HEK293 (cell line): ENCODE data around the gene NINL.

Experiments used
- CTCF ChIA-PET: fragments of 350-600 bp; formaldehyde crosslinking; extraction: SDS; loops from one replicate; lab custom pipeline; 2021; ENCODE audit warnings: antibody characterized with exemption; lab: Yijun Ruan, JAX
- POLR2A ChIA-PET: fragments of 300-600 bp; formaldehyde crosslinking; extraction: SDS; loops from one replicate; lab custom pipeline; 2020; ENCODE audit warnings: antibody characterized with exemption, inconsistent platforms; lab: Yijun Ruan, JAX
- H3K27ac ChIP-seq: fragments of 200-500 bp; sonication (Bioruptor generic); 2 replicates; pipeline ENCODE4 v1.5.1; 2014; ENCODE audit warnings: low read depth, low read length, control low read depth, inconsistent platforms; ENCODE audit errors: extremely low read depth
- H3K36me3 ChIP-seq, 2 experiments: fragments of 200-500 bp in 1 of 2; sonication (Bioruptor generic) in 1 of 2; 1 replicate in 1 of 2; 2 replicates in 1 of 2; pipeline ENCODE4 v1.5.1; 2014 to 2017; ENCODE audit warnings: inconsistent platforms in 2 of 2, low read length in 2 of 2; ENCODE audit not compliant: control insufficient read depth in 2 of 2, insufficient read depth in 1 of 2
- H3K4me1 ChIP-seq: fragments of 200-500 bp; sonication (Bioruptor generic); 2 replicates; pipeline ENCODE4 v1.5.1; 2014; ENCODE audit warnings: mild to moderate bottlenecking, low read length, inconsistent platforms; ENCODE audit not compliant: control insufficient read depth, insufficient read depth
- H3K4me3 ChIP-seq: 2 replicates; pipeline ENCODE4 v1.5.1; 2011; ENCODE audit warnings: low read depth, mild to moderate bottlenecking, control low read depth, low read length, moderate library complexity
- H3K9me3 ChIP-seq: fragments of 200-500 bp; sonication (Bioruptor generic); 2 replicates; pipeline ENCODE4 v1.5.1; 2014; ENCODE audit warnings: low read depth, low read length, inconsistent platforms; ENCODE audit not compliant: control insufficient read depth, insufficient read depth
- BCL11B ChIP-seq: fragments of 450-650 bp; formaldehyde crosslinking; IDR thresholded peaks from 2 replicates; pipeline ENCODE4 v1.5.1; 2016; ENCODE audit warnings: low read depth, missing biosample characterization, missing genetic modification characterization
- ELK4 ChIP-seq: IDR thresholded peaks from 2 replicates; pipeline ENCODE4 v1.6.1; 2011; ENCODE audit warnings: mild to moderate bottlenecking, low read depth, low read length, borderline replicate concordance
- KLF1 ChIP-seq: fragments of 450-650 bp; formaldehyde crosslinking; IDR thresholded peaks from 2 replicates; pipeline ENCODE4 v1.5.1; 2016; ENCODE audit warnings: missing biosample characterization, missing genetic modification characterization
- KLF17 ChIP-seq: fragments of 450-650 bp; formaldehyde crosslinking; IDR thresholded peaks from 2 replicates; pipeline ENCODE4 v1.5.1; 2016; ENCODE audit warnings: missing biosample characterization, missing genetic modification characterization
- PRDM10 ChIP-seq: fragments of 450-650 bp; formaldehyde crosslinking; IDR thresholded peaks from 2 replicates; pipeline ENCODE4 v1.5.1; 2016; ENCODE audit warnings: missing biosample characterization, missing genetic modification characterization
- YY2 ChIP-seq: fragments of 450-650 bp; formaldehyde crosslinking; IDR thresholded peaks from 2 replicates; pipeline ENCODE4 v1.5.1; 2016; ENCODE audit warnings: missing biosample characterization, missing genetic modification characterization
- ZBTB26 ChIP-seq: fragments of 450-650 bp; formaldehyde crosslinking; optimal IDR thresholded peaks from 2 replicates; pipeline ENCODE3; 2016; ENCODE audit warnings: missing biosample characterization, mild to moderate bottlenecking, missing genetic modification characterization
- ZNF23 ChIP-seq: fragments of 450-650 bp; formaldehyde crosslinking; IDR thresholded peaks from 2 replicates; pipeline ENCODE4 v1.5.1; 2016; ENCODE audit warnings: missing biosample characterization, missing genetic modification characterization, borderline replicate concordance
- ZNF324 ChIP-seq: fragments of 450-650 bp; formaldehyde crosslinking; IDR thresholded peaks from 2 replicates; pipeline ENCODE4 v1.5.1; 2016; ENCODE audit warnings: missing biosample characterization, missing genetic modification characterization
- ZNF366 ChIP-seq: fragments of 450-650 bp; formaldehyde crosslinking; conservative IDR thresholded peaks from 2 replicates; pipeline ENCODE4 v1.5.1; 2016; ENCODE audit warnings: missing biosample characterization, missing genetic modification characterization
- ZNF529 ChIP-seq: fragments of 450-650 bp; formaldehyde crosslinking; IDR thresholded peaks from 2 replicates; pipeline ENCODE4 v1.5.1; 2017; ENCODE audit warnings: missing genetic modification characterization, missing biosample characterization; ENCODE audit not compliant: insufficient replicate concordance
- ZNF544 ChIP-seq: fragments of 450-650 bp; formaldehyde crosslinking; IDR thresholded peaks from 2 replicates; pipeline ENCODE4 v1.5.0; 2017; ENCODE audit warnings: missing biosample characterization, missing genetic modification characterization
- ZNF585B ChIP-seq: fragments of 450-650 bp; formaldehyde crosslinking; IDR thresholded peaks from 2 replicates; pipeline ENCODE4 v1.5.1; 2016; ENCODE audit warnings: missing biosample characterization, missing genetic modification characterization
- ZNF624 ChIP-seq: fragments of 450-650 bp; formaldehyde crosslinking; IDR thresholded peaks from 2 replicates; pipeline ENCODE4 v1.5.1; 2017; ENCODE audit warnings: missing biosample characterization, missing genetic modification characterization
- ZNF670 ChIP-seq: fragments of 450-650 bp; formaldehyde crosslinking; IDR thresholded peaks from 2 replicates; pipeline ENCODE4 v1.5.1; 2016; ENCODE audit warnings: missing biosample characterization, missing genetic modification characterization, low read depth
- ZNF677 ChIP-seq: fragments of 450-650 bp; IDR thresholded peaks from 2 replicates; pipeline ENCODE4 v1.5.0; 2018; ENCODE audit warnings: missing biosample characterization, mild to moderate bottlenecking, missing genetic modification characterization, moderate library complexity
- ZNF777 ChIP-seq: fragments of 450-650 bp; formaldehyde crosslinking; IDR thresholded peaks from 2 replicates; pipeline ENCODE4 v1.5.1; 2017; ENCODE audit warnings: missing biosample characterization, missing genetic modification characterization, borderline replicate concordance
- ZNF830 ChIP-seq: fragments of 450-650 bp; IDR thresholded peaks from 2 replicates; pipeline ENCODE4 v1.5.0; 2018; ENCODE audit warnings: missing biosample characterization, missing genetic modification characterization, low read depth, mild to moderate bottlenecking, moderate library complexity

The NINL gene

GRCh38 chr20:25459111-25459830 lies 126.1 kb downstream of the NINL start:
- H3K9me3 ChIP-seq: no peaks in the 10 kb centered on the region
- H3K27ac ChIP-seq: no peak overlapping the region
- POLR2A ChIA-PET: no interaction called here
- no peak for TF ChIP-seq BCL11B (tag by site-specific recombination)
- no peak for TF ChIP-seq KLF1
- TF ChIP-seq ZNF777 (tag by site-specific recombination): no peak
- TF ChIP-seq ZNF677 (tag by site-specific recombination): no peak
- no peak for TF ChIP-seq ZNF324
- TF ChIP-seq KLF17 (tag by site-specific recombination): no peak
- no peak for TF ChIP-seq ZNF23
- no peak for TF ChIP-seq PRDM10 (tag by site-specific recombination)
- TF ChIP-seq ZNF529 (tag by site-specific recombination): no peak
- TF ChIP-seq ZNF624 (tag by site-specific recombination): no peak
- no peak for TF ChIP-seq ZNF366 (tag by site-specific recombination)
- TF ChIP-seq ZNF830 (tag by site-specific recombination): no peak
- TF ChIP-seq ZNF585B (tag by site-specific recombination): no peak
- TF ChIP-seq ZBTB26 (tag by site-specific recombination): no peak
- TF ChIP-seq ZNF544 (tag by site-specific recombination): no peak
- TF ChIP-seq ZNF670 (tag by site-specific recombination): no peak
- no peak for TF ChIP-seq ELK4
- no peak for TF ChIP-seq YY2 (tag by site-specific recombination)
- TF ChIP-seq, all 188 proteins: peak for 0
- no peaks in the 10 kb centered on the region for H3K4me1 ChIP-seq
- peaks cover 0 to 65% of the 10 kb centered on the region in 2 experiments; a peak in 1 of 3 replicates for H3K36me3 ChIP-seq
- CTCF ChIA-PET: no interaction called here
- no peak overlapping the region for H3K4me3 ChIP-seq
